ENCODE results near the gene LPIN1. TPM values are rescaled to one million over a fixed set of nuclear protein-coding genes. Genes with fewer than 3 reads are reported as not detected.

LPIN1 gene
- total RNA-seq, 1 experiment from 2014 or later = 13.9 TPM

DNA sequence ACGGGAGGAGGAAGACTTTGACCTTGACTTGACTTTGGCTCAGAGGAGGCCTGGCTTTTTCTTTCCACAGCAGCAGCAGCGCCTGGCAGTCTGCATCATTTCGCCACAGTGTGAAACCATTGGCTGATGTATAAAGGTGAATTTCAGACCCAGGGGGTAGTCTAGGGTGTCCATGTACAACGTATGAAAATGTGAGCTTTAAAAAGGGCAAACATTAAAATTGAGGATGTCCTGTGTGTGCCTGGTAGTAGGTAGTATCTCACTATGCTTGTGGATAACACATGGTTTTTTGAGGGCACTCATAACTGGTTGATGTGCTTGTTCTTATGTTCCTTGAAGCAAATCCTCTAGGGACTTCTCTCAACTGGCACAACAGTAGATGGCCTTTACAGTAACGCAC is 86.1 kb downstream of the LPIN1 start:
- H3K9me3 Mint-ChIP-seq = peaks cover 24% of the 10 kb centered on the region
- POLR2A ChIA-PET = no interaction called here

DNA sequence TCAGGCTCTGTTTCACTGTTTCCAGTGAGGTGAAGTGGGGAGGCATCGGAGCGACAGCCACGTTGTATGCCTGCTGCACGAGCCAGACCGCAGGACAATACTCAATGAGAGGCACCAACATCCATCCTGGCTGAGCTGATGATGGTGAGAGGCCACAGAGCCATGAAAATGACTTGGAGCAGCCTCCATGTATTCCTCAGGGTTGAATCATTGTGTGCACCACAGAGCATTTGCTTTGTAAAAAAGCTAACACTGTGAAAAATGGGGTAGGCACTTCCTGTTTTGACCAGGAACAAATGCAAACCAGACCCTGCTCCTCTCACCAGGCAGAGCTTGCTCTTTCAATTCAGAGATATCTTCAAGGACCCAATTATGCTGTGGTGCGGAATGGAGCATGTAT is 87.2 kb downstream of the LPIN1 start:
- H3K4me3 Mint-ChIP-seq = no peak overlapping the region
- H3K36me3 Mint-ChIP-seq = peaks cover 24% of the 10 kb centered on the region
- TF ChIP-seq, protein P1, sequence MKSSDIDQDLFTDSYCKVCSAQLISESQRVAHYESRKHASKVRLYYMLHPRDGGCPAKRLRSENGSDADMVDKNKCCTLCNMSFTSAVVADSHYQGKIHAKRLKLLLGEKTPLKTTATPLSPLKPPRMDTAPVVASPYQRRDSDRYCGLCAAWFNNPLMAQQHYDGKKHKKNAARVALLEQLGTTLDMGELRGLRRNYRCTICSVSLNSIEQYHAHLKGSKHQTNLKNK (CRISPR knock-in tag; IDR thresholded peaks at IDR 0.05) = no peak
- TF ChIP-seq, protein P2, sequence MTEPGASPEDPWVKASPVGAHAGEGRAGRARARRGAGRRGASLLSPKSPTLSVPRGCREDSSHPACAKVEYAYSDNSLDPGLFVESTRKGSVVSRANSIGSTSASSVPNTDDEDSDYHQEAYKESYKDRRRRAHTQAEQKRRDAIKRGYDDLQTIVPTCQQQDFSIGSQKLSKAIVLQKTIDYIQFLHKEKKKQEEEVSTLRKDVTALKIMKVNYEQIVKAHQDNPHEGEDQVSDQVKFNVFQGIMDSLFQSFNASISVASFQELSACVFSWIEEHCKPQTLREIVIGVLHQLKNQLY (CRISPR knock-in tag; IDR thresholded peaks at IDR 0.05) = no peak
- TF ChIP-seq SP1 (CRISPR knock-in tag; conservative IDR thresholded peaks at IDR 0.05) (no peak), GRHL2 (CRISPR knock-in tag; IDR thresholded peaks at IDR 0.05; ENCODE audit: insufficient replicate concordance, severe bottlenecking) (no peak), ZNF263 (CRISPR knock-in tag; IDR thresholded peaks at IDR 0.05; ENCODE audit: low read depth) (no peak), EMX1 (CRISPR knock-in tag; IDR thresholded peaks at IDR 0.05) (no peak), CREM (CRISPR knock-in tag; IDR thresholded peaks at IDR 0.05) (no peak), FOXJ3 (CRISPR knock-in tag; IDR thresholded peaks at IDR 0.05; ENCODE audit: borderline replicate concordance) (no peak), NFYB (CRISPR knock-in tag; conservative IDR thresholded peaks at IDR 0.05; ENCODE audit: low read depth) (no peak), NR3C1 (CRISPR knock-in tag; conservative IDR thresholded peaks at IDR 0.05; ENCODE audit: low read depth) (no peak), ETV6 (CRISPR knock-in tag; IDR thresholded peaks at IDR 0.05) (no peak), ATF1 (CRISPR knock-in tag; IDR thresholded peaks at IDR 0.05) (no peak)
- TF ChIP-seq, protein P3, sequence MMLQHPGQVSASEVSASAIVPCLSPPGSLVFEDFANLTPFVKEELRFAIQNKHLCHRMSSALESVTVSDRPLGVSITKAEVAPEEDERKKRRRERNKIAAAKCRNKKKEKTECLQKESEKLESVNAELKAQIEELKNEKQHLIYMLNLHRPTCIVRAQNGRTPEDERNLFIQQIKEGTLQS (CRISPR knock-in tag; conservative IDR thresholded peaks at IDR 0.05) = no peak
- TF ChIP-seq, protein P4, sequence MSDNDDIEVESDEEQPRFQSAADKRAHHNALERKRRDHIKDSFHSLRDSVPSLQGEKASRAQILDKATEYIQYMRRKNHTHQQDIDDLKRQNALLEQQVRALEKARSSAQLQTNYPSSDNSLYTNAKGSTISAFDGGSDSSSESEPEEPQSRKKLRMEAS (CRISPR knock-in tag; IDR thresholded peaks at IDR 0.05) = no peak
- TF ChIP-seq, protein P5, sequence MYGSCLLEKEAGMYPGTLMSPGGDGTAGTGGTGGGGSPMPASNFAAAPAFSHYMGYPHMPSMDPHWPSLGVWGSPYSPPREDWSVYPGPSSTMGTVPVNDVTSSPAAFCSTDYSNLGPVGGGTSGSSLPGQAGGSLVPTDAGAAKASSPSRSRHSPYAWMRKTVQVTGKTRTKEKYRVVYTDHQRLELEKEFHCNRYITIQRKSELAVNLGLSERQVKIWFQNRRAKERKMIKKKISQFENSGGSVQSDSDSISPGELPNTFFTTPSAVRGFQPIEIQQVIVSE (CRISPR knock-in tag; IDR thresholded peaks at IDR 0.05; ENCODE audit: borderline replicate concordance) = no peak
- TF ChIP-seq, protein P6, sequence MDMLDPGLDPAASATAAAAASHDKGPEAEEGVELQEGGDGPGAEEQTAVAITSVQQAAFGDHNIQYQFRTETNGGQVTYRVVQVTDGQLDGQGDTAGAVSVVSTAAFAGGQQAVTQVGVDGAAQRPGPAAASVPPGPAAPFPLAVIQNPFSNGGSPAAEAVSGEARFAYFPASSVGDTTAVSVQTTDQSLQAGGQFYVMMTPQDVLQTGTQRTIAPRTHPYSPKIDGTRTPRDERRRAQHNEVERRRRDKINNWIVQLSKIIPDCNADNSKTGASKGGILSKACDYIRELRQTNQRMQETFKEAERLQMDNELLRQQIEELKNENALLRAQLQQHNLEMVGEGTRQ (CRISPR knock-in tag; IDR thresholded peaks at IDR 0.05) = no peak
- TF ChIP-seq, protein P7, sequence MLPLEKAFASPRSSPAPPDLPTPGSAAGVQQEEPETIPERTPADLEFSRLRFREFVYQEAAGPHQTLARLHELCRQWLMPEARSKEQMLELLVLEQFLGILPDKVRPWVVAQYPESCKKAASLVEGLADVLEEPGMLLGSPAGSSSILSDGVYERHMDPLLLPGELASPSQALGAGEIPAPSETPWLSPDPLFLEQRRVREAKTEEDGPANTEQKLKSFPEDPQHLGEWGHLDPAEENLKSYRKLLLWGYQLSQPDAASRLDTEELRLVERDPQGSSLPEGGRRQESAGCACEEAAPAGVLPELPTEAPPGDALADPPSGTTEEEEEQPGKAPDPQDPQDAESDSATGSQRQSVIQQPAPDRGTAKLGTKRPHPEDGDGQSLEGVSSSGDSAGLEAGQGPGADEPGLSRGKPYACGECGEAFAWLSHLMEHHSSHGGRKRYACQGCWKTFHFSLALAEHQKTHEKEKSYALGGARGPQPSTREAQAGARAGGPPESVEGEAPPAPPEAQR (CRISPR knock-in tag; IDR thresholded peaks at IDR 0.05) = no peak
- TF ChIP-seq, protein P8, sequence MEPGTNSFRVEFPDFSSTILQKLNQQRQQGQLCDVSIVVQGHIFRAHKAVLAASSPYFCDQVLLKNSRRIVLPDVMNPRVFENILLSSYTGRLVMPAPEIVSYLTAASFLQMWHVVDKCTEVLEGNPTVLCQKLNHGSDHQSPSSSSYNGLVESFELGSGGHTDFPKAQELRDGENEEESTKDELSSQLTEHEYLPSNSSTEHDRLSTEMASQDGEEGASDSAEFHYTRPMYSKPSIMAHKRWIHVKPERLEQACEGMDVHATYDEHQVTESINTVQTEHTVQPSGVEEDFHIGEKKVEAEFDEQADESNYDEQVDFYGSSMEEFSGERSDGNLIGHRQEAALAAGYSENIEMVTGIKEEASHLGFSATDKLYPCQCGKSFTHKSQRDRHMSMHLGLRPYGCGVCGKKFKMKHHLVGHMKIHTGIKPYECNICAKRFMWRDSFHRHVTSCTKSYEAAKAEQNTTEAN (CRISPR knock-in tag; IDR thresholded peaks at IDR 0.05) = no peak
- CTCF ChIA-PET = no interaction called here
- H3K9me3 Mint-ChIP-seq = peaks cover 24% of the 10 kb centered on the region
- ATAC-seq (no peak), DNase-seq (ENCODE audit: low spot score) (no peak)
- H3K4me1 Mint-ChIP-seq = peaks cover 38% of the 10 kb centered on the region
- H3K27me3 Mint-ChIP-seq (ENCODE audit: low read depth) = no peaks in the 10 kb centered on the region
- POLR2A ChIA-PET = no interaction called here
- H3K27ac Mint-ChIP-seq = no peak overlapping the region

More for the DNA sequence above, 86.1 kb downstream of the LPIN1 start:
- TF ChIP-seq, protein P5 (CRISPR knock-in tag; IDR thresholded peaks at IDR 0.05; ENCODE audit: borderline replicate concordance) = no peak
- peak; percentile 18; the same call in 1 of the 2 replicates for TF ChIP-seq ESRRA (CRISPR knock-in tag; IDR thresholded peaks at IDR 0.05; ENCODE audit: borderline replicate concordance)
- Mint-ChIP-seq H3K4me3 (no peak overlapping the region), H3K27me3 (ENCODE audit: low read depth) (no peaks in the 10 kb centered on the region), H3K27ac (no peak overlapping the region), H3K4me1 (peaks cover 44% of the 10 kb centered on the region), H3K36me3 (peaks cover 24% of the 10 kb centered on the region)
- DNase-seq (ENCODE audit: low spot score) (no peak), ATAC-seq (no peak)
- CTCF ChIA-PET = interaction anchor here (0.6 kb wide), 2 partner anchors 229 to 567 kb away, joined by 3 read pairs; no protein-coding TSS in a partner anchor
